Activated CD4-positive, alpha-beta T cell treated with anti-CD3 and anti-CD28 coated beads, Interleukin-2, amount 10 ng/mL, durations not matched to agents 24 days and 14 days (primary cell): ENCODE data around the gene SHROOM2. TPM values are rescaled to one million over a fixed set of nuclear protein-coding genes. Genes with fewer than 3 reads are reported as not detected.

Experiments
- DNase-seq: peaks from one replicate; pipeline ENCODE4 v3.0.0; 2022
- H3K27ac Mint-ChIP-seq: one replicate; pipeline ENCODE4 v1.8.0; 2022; ENCODE audit warnings: mild to moderate bottlenecking, mixed read lengths
- H3K27me3 Mint-ChIP-seq: one replicate; pipeline ENCODE4 v1.8.0; 2022; ENCODE audit warnings: mixed read lengths
- H3K36me3 Mint-ChIP-seq: one replicate; pipeline ENCODE4 v1.8.0; 2022; ENCODE audit warnings: low read depth, mild to moderate bottlenecking, mixed read lengths
- H3K4me1 Mint-ChIP-seq: one replicate; pipeline ENCODE4 v1.8.0; 2021; ENCODE audit warnings: mixed read lengths
- H3K4me3 Mint-ChIP-seq: one replicate; pipeline ENCODE4 v1.8.0; 2022; ENCODE audit warnings: mild to moderate bottlenecking, moderate library complexity, mixed read lengths
- H3K9me3 Mint-ChIP-seq: one replicate; pipeline ENCODE4 v1.8.0; 2021; ENCODE audit warnings: mixed read lengths
- intact Hi-C: fragments of 100-400 bp; cut with micrococcal nuclease; formaldehyde crosslinking; loops from one replicate; pipeline ENCODE4 v1.15.1; 2023
- total RNA-seq: library from RNA; stranded (reverse); gene quantifications from 2 replicates; pipeline ENCODE4 v1.2.3, GENCODE V29; 2022

The SHROOM2 gene
- total RNA-seq, 1 donor from 2014 or later: not detected

DNA sequence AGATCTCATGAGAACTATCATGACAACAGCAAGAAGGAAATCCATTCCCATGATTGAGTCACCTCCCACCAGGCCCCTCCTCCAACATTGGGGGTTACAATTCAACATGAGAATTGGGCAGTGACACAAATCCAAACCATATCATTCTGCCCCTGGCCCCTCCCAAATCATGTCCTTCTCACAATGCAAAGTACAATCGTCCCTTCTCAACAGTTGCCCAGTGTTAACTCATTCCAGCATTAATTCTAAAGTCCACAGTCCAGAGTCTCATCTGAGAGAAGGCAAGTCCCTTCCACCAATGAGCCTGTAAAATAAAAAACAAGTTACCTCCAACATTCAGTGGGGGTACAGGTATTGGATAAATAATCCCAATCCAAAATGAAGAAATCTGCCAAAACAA lies 166.1 kb downstream of the SHROOM2 start:
- peaks cover 16% of the 10 kb centered on the region for H3K27me3 Mint-ChIP-seq
- DNase-seq: no peak
- H3K36me3 Mint-ChIP-seq: no peaks in the 10 kb centered on the region
- H3K4me3 Mint-ChIP-seq: no peak overlapping the region
- H3K4me1 Mint-ChIP-seq: no peaks in the 10 kb centered on the region
- no peaks in the 10 kb centered on the region for H3K9me3 Mint-ChIP-seq
- intact Hi-C loops: no loop called here
- no peak overlapping the region for H3K27ac Mint-ChIP-seq

DNA sequence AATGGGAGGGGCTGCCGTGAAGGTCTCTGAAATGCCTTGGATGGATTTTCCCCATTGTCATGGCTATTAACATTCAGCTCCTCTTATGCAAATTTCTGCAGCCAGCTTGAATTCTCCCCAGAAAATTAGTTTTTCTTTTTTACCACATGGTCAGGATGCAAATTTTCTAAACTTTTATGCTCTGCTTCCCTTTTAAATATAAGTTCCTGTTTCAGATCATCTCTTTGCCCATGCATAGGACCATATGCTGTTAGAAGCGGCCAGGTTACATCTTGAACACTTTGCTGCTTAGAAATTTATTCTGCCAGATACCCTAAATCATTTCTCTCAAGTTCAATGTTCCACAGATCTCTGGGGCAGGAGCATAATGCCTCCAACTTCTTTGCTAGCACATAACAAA lies 167.2 kb downstream of the SHROOM2 start:
- Mint-ChIP-seq H3K4me3 (no peak overlapping the region), H3K4me1 (no peaks in the 10 kb centered on the region), H3K27me3 (peaks cover 9% of the 10 kb centered on the region), H3K36me3 (no peaks in the 10 kb centered on the region), H3K9me3 (no peaks in the 10 kb centered on the region), H3K27ac (no peak overlapping the region)
- intact Hi-C loops: no loop called here
- no peak for DNase-seq

DNA sequence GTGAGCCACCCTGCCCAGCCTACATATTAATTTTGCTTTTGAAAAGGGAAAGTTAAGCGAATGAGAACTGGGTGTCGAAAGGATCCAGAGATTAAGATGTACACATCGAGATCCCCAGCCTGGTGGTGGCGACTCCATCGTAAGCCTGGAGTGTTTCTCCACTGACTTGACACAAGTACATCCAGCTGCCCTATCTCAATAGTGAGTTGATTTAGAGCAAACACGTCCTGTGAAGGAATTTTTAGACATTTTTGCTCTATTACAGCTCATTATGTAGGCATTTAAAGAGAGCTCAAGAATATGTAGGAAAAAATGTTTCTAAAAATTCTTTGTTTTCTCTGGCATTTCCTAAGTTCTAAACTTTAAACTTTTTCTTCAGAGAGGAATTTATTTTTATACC lies 169.3 kb downstream of the SHROOM2 start:
- intact Hi-C loops: no loop called here
- H3K4me3 Mint-ChIP-seq: no peak overlapping the region
- H3K4me1 Mint-ChIP-seq: no peaks in the 10 kb centered on the region
- DNase-seq: no peak
- no peak overlapping the region for H3K27ac Mint-ChIP-seq
- no peaks in the 10 kb centered on the region for H3K36me3 Mint-ChIP-seq
- H3K9me3 Mint-ChIP-seq: no peaks in the 10 kb centered on the region
- H3K27me3 Mint-ChIP-seq: peaks cover 4% of the 10 kb centered on the region

DNA sequence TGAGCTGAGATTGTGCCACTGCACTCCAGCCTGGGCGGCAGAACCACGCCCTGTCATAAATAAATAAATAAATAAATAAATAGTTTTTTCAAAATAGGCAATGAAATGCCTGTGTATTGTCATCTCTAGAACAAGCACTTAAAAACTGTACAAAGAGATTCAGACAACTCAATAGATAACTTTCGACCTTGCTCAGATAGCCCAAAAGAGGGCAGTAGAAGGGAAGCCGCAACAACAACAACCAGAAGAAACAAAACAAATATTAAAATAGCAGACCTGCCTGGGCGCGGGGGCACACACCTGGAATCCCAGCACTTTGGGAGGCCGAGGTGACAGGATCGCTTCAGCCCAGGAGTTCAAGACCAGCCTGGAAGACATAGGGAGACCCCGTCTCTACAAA lies 171.5 kb downstream of the SHROOM2 start:
- peaks cover 4% of the 10 kb centered on the region for H3K27me3 Mint-ChIP-seq
- intact Hi-C loops: no loop called here
- no peak for DNase-seq
- H3K9me3 Mint-ChIP-seq: no peaks in the 10 kb centered on the region
- H3K4me3 Mint-ChIP-seq: no peak overlapping the region
- no peaks in the 10 kb centered on the region for H3K4me1 Mint-ChIP-seq
- no peak overlapping the region for H3K27ac Mint-ChIP-seq
- no peaks in the 10 kb centered on the region for H3K36me3 Mint-ChIP-seq

DNA sequence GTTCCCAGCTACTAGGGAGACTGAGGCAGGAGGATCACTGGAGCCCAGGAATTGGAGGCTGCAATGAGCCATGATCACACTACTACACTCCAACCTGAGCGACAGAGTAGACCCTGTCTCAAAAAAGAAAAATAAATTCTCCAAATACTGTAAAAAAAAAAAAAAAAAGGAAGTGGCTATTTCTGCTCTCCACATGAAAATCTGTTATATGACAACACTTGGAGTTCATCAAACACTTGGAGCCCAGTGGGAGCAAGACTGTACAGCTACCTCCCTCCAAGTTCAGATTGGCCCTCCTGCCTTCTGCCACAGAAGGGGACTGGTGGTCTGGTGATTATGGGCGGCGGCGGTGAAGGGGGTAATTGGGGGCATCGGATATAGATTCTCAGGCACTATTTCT lies 172.0 kb downstream of the SHROOM2 start:
- no peak overlapping the region for H3K4me3 Mint-ChIP-seq
- H3K36me3 Mint-ChIP-seq: no peaks in the 10 kb centered on the region
- intact Hi-C loops: no loop called here
- H3K27me3 Mint-ChIP-seq: peaks cover 4% of the 10 kb centered on the region
- no peaks in the 10 kb centered on the region for H3K9me3 Mint-ChIP-seq
- no peaks in the 10 kb centered on the region for H3K4me1 Mint-ChIP-seq
- H3K27ac Mint-ChIP-seq: no peak overlapping the region
- no peak for DNase-seq

DNA sequence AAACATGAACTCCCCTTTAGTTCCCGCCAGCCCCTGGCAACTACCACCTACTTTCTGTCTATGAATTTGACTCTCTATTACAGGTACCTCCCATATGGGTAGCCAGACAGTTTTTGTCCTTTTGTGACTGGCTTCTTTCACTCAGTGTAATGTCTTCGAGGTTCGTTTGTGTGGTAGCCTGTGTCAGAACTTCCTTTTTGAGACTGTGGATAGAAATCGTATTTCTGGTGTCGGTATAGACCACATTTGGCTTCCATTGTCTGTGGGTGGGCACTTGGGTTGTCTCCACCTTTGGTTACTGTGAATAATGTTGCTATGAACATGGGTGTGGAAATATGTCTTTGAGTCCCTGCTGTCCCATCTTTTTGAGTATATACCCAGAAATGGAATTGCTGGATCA lies 175.5 kb downstream of the SHROOM2 start:
- H3K27ac Mint-ChIP-seq: no peak overlapping the region
- H3K36me3 Mint-ChIP-seq: no peaks in the 10 kb centered on the region
- intact Hi-C loops: no loop called here
- no peaks in the 10 kb centered on the region for H3K4me1 Mint-ChIP-seq
- no peaks in the 10 kb centered on the region for H3K9me3 Mint-ChIP-seq
- H3K27me3 Mint-ChIP-seq: peaks cover 4% of the 10 kb centered on the region
- DNase-seq: no peak
- no peak overlapping the region for H3K4me3 Mint-ChIP-seq

DNA sequence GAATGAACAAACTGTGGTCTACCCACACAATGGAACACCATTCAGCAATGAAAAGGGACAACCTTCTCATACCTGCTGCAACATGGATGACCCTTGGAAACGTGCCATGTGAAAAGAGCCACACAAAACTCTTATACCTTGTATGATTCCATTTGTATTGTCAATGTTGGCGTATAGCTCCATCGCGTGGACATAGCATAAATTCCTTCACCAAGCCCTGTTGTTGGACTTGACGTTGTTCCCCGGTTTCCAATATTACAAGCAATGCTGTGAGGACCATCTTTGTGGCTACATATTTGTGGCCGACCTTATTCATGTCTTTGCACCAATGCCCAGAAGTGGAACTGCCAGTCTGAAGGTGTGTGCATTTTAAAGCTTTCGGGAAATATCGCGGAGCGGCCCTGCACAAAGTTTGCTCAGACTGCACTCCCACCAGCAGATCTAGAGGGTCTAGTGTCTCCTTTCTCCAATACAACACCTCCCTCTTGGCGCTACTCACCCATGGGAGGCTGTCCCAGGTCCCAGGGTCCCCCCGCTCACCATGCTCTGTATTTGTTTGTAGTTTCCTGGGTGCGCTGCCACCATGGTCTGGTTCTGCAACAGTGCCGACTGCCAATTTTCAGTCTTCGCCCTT lies 180.7 kb downstream of the SHROOM2 start, which contains the start of gene CLDN34:
Gene CLDN34 (plus strand): TSS at position 584 of the 634 bp plus-strand sequence. CDS start 0 bp downstream, at position 584.
- H3K9me3 Mint-ChIP-seq: no peaks in the 10 kb centered on the region
- no peak within 1 kb of the TSS for H3K27ac Mint-ChIP-seq
- H3K27me3 Mint-ChIP-seq: no peaks in the 10 kb centered on the region
- H3K4me3 Mint-ChIP-seq: no peak within 1 kb of the TSS
- intact Hi-C loops: no loop called here
- no peaks in the 10 kb centered on the region for H3K4me1 Mint-ChIP-seq
- no peaks in the 10 kb centered on the region for H3K36me3 Mint-ChIP-seq
- DNase-seq: no peak

DNA sequence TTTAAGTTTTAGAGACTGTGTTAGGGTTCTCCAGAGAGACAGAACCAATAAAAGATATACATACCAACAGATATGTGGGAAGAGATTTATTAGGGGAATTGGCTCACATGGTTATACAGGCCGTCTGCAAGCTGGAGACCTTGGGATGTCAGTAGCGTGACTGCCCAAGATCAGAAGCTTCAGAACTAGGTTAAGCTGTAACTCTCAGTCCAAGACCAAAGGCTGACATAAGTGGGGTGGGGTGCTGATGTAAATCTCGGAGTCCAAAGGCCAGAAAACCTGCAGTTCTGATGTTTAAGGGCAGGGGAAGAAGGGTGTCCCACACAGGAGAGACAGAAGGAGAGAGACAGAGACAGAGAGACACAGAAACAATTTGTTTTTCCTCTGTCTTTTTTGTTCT lies 191.4 kb downstream of the SHROOM2 start:
- no peak overlapping the region for H3K4me3 Mint-ChIP-seq

DNA sequence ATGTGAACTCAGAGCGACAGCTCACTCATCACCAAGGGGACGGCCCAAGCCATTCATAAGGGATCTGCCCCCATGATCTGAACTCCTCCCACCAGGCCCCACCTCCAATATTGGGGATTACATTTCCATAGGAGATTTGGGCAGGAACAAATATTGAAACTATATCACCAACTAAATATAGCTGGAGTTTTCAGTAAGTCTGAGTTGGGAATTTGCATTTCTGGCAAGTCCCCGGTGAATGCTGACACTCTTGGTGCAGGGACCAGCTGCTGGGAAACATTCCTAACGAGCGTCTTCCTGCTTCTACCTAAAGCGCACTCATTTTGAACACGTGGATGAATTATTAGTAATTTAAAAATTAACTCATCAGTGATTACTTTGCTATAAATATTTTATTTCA lies 194.2 kb downstream of the SHROOM2 start:
- Mint-ChIP-seq H3K4me1 (no peaks in the 10 kb centered on the region), H3K27ac (no peak overlapping the region), H3K36me3 (no peaks in the 10 kb centered on the region), H3K4me3 (no peak overlapping the region), H3K9me3 (no peaks in the 10 kb centered on the region), H3K27me3 (peaks cover 5% of the 10 kb centered on the region)
- intact Hi-C loops: no loop called here
- DNase-seq: no peak

More for the DNA sequence above, 191.4 kb downstream of the SHROOM2 start:
- H3K27me3 Mint-ChIP-seq: peaks cover 3% of the 10 kb centered on the region
- H3K36me3 Mint-ChIP-seq: no peaks in the 10 kb centered on the region
- H3K9me3 Mint-ChIP-seq: no peaks in the 10 kb centered on the region
- DNase-seq: no peak
- no peaks in the 10 kb centered on the region for H3K4me1 Mint-ChIP-seq
- H3K27ac Mint-ChIP-seq: no peak overlapping the region
- intact Hi-C loops: no loop called here

DNA sequence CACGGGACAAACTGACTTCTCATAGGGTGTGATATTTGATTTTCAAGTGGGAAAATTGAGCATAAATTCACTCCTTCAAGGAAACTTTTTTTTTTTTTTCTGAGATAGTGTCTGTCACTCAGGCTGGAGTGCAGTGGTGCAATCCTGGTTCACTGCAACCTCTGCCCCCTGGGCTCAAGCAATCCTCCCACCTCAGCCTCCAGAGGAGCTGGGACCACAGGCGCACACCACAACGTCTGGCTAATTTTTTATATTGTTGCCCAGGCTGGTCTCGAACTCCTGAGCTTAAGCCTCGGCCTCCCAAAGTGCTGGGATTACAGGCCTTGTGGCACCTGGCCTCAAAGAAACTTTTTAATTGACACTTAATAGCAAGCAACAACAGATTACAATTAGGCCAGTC lies 194.7 kb downstream of the SHROOM2 start:
- Mint-ChIP-seq H3K4me3 (no peak overlapping the region), H3K9me3 (no peaks in the 10 kb centered on the region), H3K27me3 (peaks cover 6% of the 10 kb centered on the region), H3K36me3 (no peaks in the 10 kb centered on the region), H3K4me1 (no peaks in the 10 kb centered on the region), H3K27ac (no peak overlapping the region)
- intact Hi-C loops: no loop called here
- DNase-seq: no peak

DNA sequence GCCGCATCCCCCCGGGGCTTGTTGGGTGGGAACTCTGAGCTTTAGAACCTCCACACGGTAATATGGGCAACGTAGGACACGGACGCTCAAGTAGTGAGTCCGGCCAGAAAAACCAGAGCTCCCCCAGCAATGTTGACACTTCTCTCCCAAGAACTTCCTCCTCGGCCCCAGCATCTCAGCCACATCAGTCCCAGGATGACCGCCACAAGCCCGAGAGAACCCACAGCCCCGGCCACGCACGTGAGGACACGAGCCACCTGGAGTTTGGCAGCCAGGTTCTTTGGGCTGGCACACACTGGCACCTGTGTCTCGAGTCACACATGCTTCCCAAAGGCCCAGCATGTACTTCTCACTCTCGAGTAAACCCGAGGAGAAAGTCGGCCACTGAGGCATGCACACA lies 197.2 kb downstream of the SHROOM2 start:
- Mint-ChIP-seq H3K9me3 (no peaks in the 10 kb centered on the region), H3K4me3 (no peak overlapping the region), H3K36me3 (no peaks in the 10 kb centered on the region), H3K27ac (no peak overlapping the region), H3K4me1 (no peaks in the 10 kb centered on the region), H3K27me3 (peaks cover 4% of the 10 kb centered on the region)
- intact Hi-C loops: no loop called here
- no peak for DNase-seq

DNA sequence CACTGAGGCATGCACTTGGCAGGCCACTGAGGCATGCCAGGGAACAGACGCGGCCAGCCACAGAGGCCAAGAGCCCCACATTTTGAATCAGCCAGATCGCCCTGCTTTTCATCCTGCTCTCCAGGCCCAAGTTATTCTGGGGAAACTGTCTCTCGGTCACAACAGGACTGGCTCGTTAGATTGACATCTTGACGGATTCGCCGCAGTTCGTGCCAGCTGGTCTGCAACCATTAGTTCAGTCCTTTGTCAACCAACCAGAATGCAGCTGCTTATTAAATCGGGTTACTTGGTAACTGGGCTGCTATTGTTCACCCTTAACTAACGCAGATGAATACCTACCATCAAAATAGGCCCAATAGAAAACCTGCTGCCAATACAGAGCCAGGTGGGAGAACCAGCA lies 197.6 kb downstream of the SHROOM2 start:
- no peaks in the 10 kb centered on the region for H3K36me3 Mint-ChIP-seq
- no peak overlapping the region for H3K4me3 Mint-ChIP-seq
- H3K9me3 Mint-ChIP-seq: no peaks in the 10 kb centered on the region
- DNase-seq: no peak
- intact Hi-C loops: no loop called here
- no peak overlapping the region for H3K27ac Mint-ChIP-seq
- peaks cover 3% of the 10 kb centered on the region for H3K27me3 Mint-ChIP-seq
- H3K4me1 Mint-ChIP-seq: no peaks in the 10 kb centered on the region

DNA sequence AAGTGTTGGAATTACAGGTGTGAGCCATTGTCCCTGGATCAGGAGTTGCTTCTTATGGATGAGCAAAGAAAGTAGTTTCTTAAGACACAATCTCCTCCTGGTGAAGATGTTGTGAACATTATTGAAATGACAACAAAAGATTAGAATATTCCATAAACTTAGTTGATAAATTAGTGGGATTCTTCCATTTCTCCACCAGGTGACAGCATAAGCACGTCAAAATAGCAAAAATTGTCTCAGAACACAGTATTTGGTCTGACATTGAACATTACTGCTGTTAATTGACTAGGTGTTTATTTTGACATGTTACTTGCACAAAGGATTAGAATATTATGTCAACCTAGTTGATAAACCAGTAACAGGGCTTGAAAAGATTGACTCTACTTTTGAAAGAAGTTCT lies 202.5 kb downstream of the SHROOM2 start:
- no peak overlapping the region for H3K27ac Mint-ChIP-seq
- H3K4me3 Mint-ChIP-seq: no peak overlapping the region
- no peaks in the 10 kb centered on the region for H3K36me3 Mint-ChIP-seq
- peaks cover 3% of the 10 kb centered on the region for H3K27me3 Mint-ChIP-seq
- intact Hi-C loops: no loop called here
- H3K4me1 Mint-ChIP-seq: no peaks in the 10 kb centered on the region
- DNase-seq: no peak
- H3K9me3 Mint-ChIP-seq: no peaks in the 10 kb centered on the region

DNA sequence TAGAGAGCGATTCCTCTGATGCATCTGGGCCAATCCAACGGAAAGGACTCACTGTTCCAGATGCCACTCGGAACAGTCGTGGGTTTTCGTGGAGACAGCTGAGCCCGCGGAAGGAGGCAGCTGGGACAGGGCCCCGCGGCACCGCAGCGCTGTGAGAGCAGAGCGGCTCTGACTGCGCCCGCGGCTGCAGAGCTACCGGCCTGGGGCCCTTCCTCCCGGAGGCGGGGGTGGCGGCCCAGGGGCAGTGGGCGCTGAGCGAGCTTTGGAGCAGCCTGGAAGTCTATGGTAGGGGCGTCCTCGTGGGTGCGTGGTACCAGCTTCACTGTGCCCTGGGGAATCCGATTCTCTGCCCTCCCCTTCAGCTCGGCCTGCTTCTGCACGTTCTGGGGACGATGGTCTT lies 205.8 kb downstream of the SHROOM2 start:
- Mint-ChIP-seq H3K4me1 (peaks cover 2% of the 10 kb centered on the region), H3K36me3 (no peaks in the 10 kb centered on the region), H3K27me3 (peaks cover 2% of the 10 kb centered on the region), H3K9me3 (no peaks in the 10 kb centered on the region), H3K27ac (no peak overlapping the region), H3K4me3 (no peak overlapping the region)
- no peak for DNase-seq
- intact Hi-C loops: loop anchor here (5.0 kb wide), 1 partner anchor 105 kb away; no protein-coding TSS in a partner anchor

DNA sequence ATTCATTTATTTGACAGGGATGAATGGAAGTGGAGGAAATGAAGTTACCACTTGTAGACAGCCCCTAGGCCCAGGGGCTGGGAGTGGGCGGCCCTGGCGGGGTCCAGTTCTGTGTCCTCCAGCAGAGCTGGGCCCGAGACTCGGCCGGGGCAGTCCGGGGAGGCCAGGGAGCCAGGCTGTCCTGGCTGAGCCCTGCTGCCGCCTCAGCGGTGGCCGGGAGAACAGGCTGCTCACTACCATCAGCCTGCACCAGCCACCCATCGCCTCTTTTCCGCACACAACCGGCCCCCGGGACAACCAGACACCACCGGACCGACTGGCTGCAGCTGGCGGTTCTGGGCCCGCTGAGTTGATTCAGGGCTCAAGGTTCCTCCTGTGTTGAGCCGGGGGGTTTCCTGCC lies 206.5 kb downstream of the SHROOM2 start:
- Mint-ChIP-seq H3K4me1 (peaks cover 7% of the 10 kb centered on the region), H3K4me3 (no peak overlapping the region), H3K27ac (no peak overlapping the region), H3K36me3 (no peaks in the 10 kb centered on the region), H3K9me3 (no peaks in the 10 kb centered on the region), H3K27me3 (peaks cover 2% of the 10 kb centered on the region)
- intact Hi-C loops: loop anchor here (5.0 kb wide), 1 partner anchor 105 kb away; no protein-coding TSS in a partner anchor
- DNase-seq: no peak
